ENCODE measurements around the gene MACROD2.

GRCh38 chr20:15245896-15246295, 1250.6 kb downstream of the MACROD2 start:
- TF ChIP-seq, protein P1, sequence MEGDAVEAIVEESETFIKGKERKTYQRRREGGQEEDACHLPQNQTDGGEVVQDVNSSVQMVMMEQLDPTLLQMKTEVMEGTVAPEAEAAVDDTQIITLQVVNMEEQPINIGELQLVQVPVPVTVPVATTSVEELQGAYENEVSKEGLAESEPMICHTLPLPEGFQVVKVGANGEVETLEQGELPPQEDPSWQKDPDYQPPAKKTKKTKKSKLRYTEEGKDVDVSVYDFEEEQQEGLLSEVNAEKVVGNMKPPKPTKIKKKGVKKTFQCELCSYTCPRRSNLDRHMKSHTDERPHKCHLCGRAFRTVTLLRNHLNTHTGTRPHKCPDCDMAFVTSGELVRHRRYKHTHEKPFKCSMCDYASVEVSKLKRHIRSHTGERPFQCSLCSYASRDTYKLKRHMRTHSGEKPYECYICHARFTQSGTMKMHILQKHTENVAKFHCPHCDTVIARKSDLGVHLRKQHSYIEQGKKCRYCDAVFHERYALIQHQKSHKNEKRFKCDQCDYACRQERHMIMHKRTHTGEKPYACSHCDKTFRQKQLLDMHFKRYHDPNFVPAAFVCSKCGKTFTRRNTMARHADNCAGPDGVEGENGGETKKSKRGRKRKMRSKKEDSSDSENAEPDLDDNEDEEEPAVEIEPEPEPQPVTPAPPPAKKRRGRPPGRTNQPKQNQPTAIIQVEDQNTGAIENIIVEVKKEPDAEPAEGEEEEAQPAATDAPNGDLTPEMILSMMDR (IDR thresholded peaks at IDR 0.05): no peak
- TF ChIP-seq POLR2A (IDR thresholded peaks at IDR 0.05): no peak
